ENCODE measurements around the gene CCDC57.

Gene CCDC57

GRCh38 chr17:82073446-82073845 lies 139.2 kb downstream of the CCDC57 start:
- no peak overlapping the region for H3K27ac ChIP-seq (ENCODE audit: low read depth, low read length)
- H2AFZ ChIP-seq (ENCODE audit: low read length, unreplicated experiment) = no peak overlapping the region
- no peak overlapping the region for H3K4me3 ChIP-seq (ENCODE audit: low read depth, low read length)
- H3K79me2 ChIP-seq (ENCODE audit: control insufficient read depth, insufficient read depth, low read length, unreplicated experiment) = no peaks in the 10 kb centered on the region
- no peaks in the 10 kb centered on the region for H3K27me3 ChIP-seq (ENCODE audit: insufficient read depth, low read length)
- no peaks in the 10 kb centered on the region for H3K36me3 ChIP-seq (ENCODE audit: insufficient read depth, low read length)
- H3K4me1 ChIP-seq (ENCODE audit: control insufficient read depth, insufficient read depth, low read length, unreplicated experiment) = no peaks in the 10 kb centered on the region

- Histone ChIP-seq H3K4me1 (ENCODE audit: control insufficient read depth, insufficient read depth, low read length, unreplicated experiment) (no peaks in the 10 kb centered on the region), H3K4me3 (ENCODE audit: low read depth, low read length) (no peak overlapping the region), H2AFZ (ENCODE audit: low read length, unreplicated experiment) (no peak overlapping the region), H3K27me3 (ENCODE audit: insufficient read depth, low read length) (no peaks in the 10 kb centered on the region), H3K79me2 (ENCODE audit: control insufficient read depth, insufficient read depth, low read length, unreplicated experiment) (no peaks in the 10 kb centered on the region), H3K36me3 (ENCODE audit: insufficient read depth, low read length) (no peaks in the 10 kb centered on the region), H3K27ac (ENCODE audit: low read depth, low read length) (no peak overlapping the region)
Measured at GRCh38 chr17:82072827-82073226, 139.8 kb downstream of the CCDC57 start.

- H3K27me3 ChIP-seq (ENCODE audit: insufficient read depth, low read length) = no peaks in the 10 kb centered on the region
- H3K36me3 ChIP-seq (ENCODE audit: insufficient read depth, low read length) = no peaks in the 10 kb centered on the region
- no peak overlapping the region for H2AFZ ChIP-seq (ENCODE audit: low read length, unreplicated experiment)
- no peak overlapping the region for H3K4me3 ChIP-seq (ENCODE audit: low read depth, low read length)
- peaks cover 5% of the 10 kb centered on the region for H3K4me1 ChIP-seq (ENCODE audit: control insufficient read depth, insufficient read depth, low read length, unreplicated experiment)
- peaks cover 6% of the 10 kb centered on the region for H3K79me2 ChIP-seq (ENCODE audit: control insufficient read depth, insufficient read depth, low read length, unreplicated experiment)
- H3K27ac ChIP-seq (ENCODE audit: low read depth, low read length) = no peak overlapping the region
Measured at GRCh38 chr17:82070611-82071010, 142.0 kb downstream of the CCDC57 start.

DNA sequence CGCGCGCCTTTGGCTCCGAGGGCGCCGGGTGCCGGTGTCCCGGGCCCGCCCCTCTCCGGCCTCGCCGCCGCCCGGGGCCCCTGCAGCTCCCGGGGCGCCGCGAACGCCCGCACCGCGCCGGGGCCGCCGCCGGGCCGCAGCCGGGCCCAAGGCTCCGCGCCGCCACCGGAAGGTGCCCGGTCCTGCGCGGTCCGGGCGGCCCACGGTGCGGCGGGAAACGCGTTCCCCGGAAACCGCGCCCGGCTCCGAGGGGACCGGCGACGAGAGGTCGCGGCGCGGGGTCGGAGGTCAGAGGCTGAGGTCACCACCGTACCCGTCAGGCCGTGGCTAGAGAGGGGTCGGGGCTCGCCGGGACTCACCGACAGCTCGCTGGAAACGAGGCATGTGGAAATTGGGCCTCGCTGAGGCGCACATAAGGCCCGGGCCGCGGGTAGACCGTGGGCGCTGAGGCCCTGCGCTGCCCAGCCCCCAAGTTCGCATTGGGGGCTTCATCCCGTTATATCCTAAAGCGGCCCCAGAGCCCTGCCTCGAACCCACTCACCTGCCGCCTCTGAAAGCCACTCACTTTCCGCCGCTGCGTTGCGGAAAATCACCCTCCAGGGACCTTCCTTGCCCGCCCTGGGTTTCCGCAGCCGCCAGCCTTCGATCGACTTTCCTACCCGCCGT lies 146.9 kb downstream of the CCDC57 start, which contains the start of gene DUS1L:
TSS of gene DUS1L (minus strand) at position 167 of the 666 bp plus-strand sequence. CDS start 745 bp downstream, outside the sequence.
- Histone ChIP-seq H3K4me1 (ENCODE audit: control insufficient read depth, insufficient read depth, low read length, unreplicated experiment) (peaks cover 11% of the 10 kb centered on the region), H3K36me3 (ENCODE audit: insufficient read depth, low read length) (no peaks in the 10 kb centered on the region), H3K27ac (ENCODE audit: low read depth, low read length) (no peak within 1 kb of the TSS), H2AFZ (ENCODE audit: low read length, unreplicated experiment) (peak within 1 kb of the TSS; percentile 93), H3K27me3 (ENCODE audit: insufficient read depth, low read length) (no peaks in the 10 kb centered on the region), H3K4me3 (ENCODE audit: low read depth, low read length) (peak within 1 kb of the TSS; percentile 95), H3K79me2 (ENCODE audit: control insufficient read depth, insufficient read depth, low read length, unreplicated experiment) (peaks cover 22% of the 10 kb centered on the region)

GRCh38 chr17:82065193-82065637 lies 147.4 kb downstream of the CCDC57 start:
- Histone ChIP-seq H3K27ac (ENCODE audit: low read depth, low read length) (no peak overlapping the region), H3K4me3 (ENCODE audit: low read depth, low read length) (peak overlapping the region; percentile 95), H2AFZ (ENCODE audit: low read length, unreplicated experiment) (no peak overlapping the region), H3K36me3 (ENCODE audit: insufficient read depth, low read length) (no peaks in the 10 kb centered on the region), H3K4me1 (ENCODE audit: control insufficient read depth, insufficient read depth, low read length, unreplicated experiment) (peaks cover 11% of the 10 kb centered on the region), H3K79me2 (ENCODE audit: control insufficient read depth, insufficient read depth, low read length, unreplicated experiment) (peaks cover 22% of the 10 kb centered on the region), H3K27me3 (ENCODE audit: insufficient read depth, low read length) (no peaks in the 10 kb centered on the region)

- Histone ChIP-seq H3K4me3 (ENCODE audit: low read depth, low read length) (peak overlapping the region; percentile 95), H3K36me3 (ENCODE audit: insufficient read depth, low read length) (no peaks in the 10 kb centered on the region), H3K79me2 (ENCODE audit: control insufficient read depth, insufficient read depth, low read length, unreplicated experiment) (peaks cover 22% of the 10 kb centered on the region), H3K4me1 (ENCODE audit: control insufficient read depth, insufficient read depth, low read length, unreplicated experiment) (peaks cover 11% of the 10 kb centered on the region), H3K27ac (ENCODE audit: low read depth, low read length) (no peak overlapping the region), H2AFZ (ENCODE audit: low read length, unreplicated experiment) (no peak overlapping the region), H3K27me3 (ENCODE audit: insufficient read depth, low read length) (no peaks in the 10 kb centered on the region)
Measured at GRCh38 chr17:82064433-82065192, 148.0 kb downstream of the CCDC57 start.

DNA sequence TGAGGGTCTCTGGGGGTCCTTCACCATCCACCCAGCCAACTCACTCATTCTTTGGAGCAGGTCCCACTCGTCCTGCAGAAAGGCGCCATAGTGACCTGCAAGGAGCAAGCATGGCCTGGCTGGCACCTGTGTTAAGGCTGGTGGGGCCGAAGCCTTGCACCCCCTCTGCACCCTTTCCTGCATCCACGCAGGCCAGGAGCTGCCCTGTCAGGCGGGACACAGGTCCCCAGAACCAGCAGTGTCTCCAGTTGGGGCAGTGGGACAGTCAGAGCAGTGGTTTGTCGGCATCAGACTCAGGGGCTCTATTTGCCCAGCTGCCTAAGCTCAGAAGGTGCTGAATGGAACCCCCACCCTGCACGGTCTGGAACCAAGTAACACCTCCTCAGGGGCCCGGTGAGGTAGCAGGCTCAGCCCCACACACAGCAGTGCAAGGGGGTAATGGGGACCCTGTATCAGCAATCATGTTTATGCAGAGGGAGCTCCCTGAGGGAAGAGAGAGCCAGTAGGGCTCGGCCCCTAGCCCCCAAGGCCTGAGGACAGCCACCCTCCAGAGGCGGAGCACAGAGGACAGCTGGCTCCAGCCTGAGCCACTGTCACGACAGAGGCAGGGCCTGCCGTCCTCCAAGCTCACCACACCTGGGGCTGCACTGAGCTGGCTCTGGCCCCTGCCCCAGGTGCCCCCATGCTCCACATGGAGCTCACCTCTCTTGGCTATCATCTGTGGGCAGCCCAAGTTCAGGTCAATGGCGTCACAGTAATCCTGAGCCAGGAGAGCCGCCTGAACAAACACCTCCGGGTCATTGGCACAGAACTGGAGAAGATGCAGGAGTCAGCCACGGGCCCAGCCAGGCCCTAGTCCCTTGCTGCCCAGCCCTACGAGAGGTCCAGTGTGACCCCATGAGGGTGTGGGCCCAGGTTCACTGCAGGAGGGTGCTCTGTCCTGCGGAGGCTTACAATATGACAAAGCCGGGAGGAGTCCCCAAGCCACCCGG lies 148.9 kb downstream of the CCDC57 start:
- no peaks in the 10 kb centered on the region for H3K36me3 ChIP-seq (ENCODE audit: insufficient read depth, low read length)
- peaks cover 11% of the 10 kb centered on the region for H3K4me1 ChIP-seq (ENCODE audit: control insufficient read depth, insufficient read depth, low read length, unreplicated experiment)
- H3K79me2 ChIP-seq (ENCODE audit: control insufficient read depth, insufficient read depth, low read length, unreplicated experiment) = peaks cover 22% of the 10 kb centered on the region
- peak overlapping the region; percentile 95; the same call in 1 of the 2 replicates for H3K4me3 ChIP-seq (ENCODE audit: low read depth, low read length)
- no peak overlapping the region for H2AFZ ChIP-seq (ENCODE audit: low read length, unreplicated experiment)
- no peak overlapping the region for H3K27ac ChIP-seq (ENCODE audit: low read depth, low read length)
- H3K27me3 ChIP-seq (ENCODE audit: insufficient read depth, low read length) = no peaks in the 10 kb centered on the region

DNA sequence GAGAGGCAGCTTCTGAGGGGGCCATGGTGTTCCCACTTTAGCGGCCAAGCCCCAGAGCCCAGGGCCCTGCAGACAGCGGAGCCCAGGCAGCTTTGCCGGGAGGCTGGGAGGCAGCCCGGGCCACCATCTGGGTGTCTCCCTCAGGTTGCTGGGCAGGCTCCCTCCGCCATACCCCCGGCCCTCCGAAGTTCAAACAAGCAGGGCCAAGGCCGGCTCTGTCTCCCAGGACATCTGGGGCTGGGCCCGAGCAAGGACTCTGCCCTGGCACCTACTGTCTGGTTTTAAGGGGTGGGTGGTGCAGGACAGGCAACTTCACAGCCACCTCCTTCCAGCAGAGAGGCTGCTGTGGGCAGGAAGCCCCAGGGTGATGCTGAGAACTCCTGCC lies 149.7 kb downstream of the CCDC57 start:
- H3K79me2 ChIP-seq (ENCODE audit: control insufficient read depth, insufficient read depth, low read length, unreplicated experiment) = peaks cover 22% of the 10 kb centered on the region
- H2AFZ ChIP-seq (ENCODE audit: low read length, unreplicated experiment) = no peak overlapping the region
- no peaks in the 10 kb centered on the region for H3K27me3 ChIP-seq (ENCODE audit: insufficient read depth, low read length)
- no peak overlapping the region for H3K27ac ChIP-seq (ENCODE audit: low read depth, low read length)
- no peak overlapping the region for H3K4me3 ChIP-seq (ENCODE audit: low read depth, low read length)
- peaks cover 11% of the 10 kb centered on the region for H3K4me1 ChIP-seq (ENCODE audit: control insufficient read depth, insufficient read depth, low read length, unreplicated experiment)
- no peaks in the 10 kb centered on the region for H3K36me3 ChIP-seq (ENCODE audit: insufficient read depth, low read length)

GRCh38 chr17:82062076-82062983 lies 150.3 kb downstream of the CCDC57 start:
- Histone ChIP-seq H2AFZ (ENCODE audit: low read length, unreplicated experiment) (no peak overlapping the region), H3K4me1 (ENCODE audit: control insufficient read depth, insufficient read depth, low read length, unreplicated experiment) (peaks cover 11% of the 10 kb centered on the region), H3K27me3 (ENCODE audit: insufficient read depth, low read length) (no peaks in the 10 kb centered on the region), H3K36me3 (ENCODE audit: insufficient read depth, low read length) (no peaks in the 10 kb centered on the region), H3K27ac (ENCODE audit: low read depth, low read length) (no peak overlapping the region), H3K4me3 (ENCODE audit: low read depth, low read length) (no peak overlapping the region), H3K79me2 (ENCODE audit: control insufficient read depth, insufficient read depth, low read length, unreplicated experiment) (peaks cover 22% of the 10 kb centered on the region)

Measured in ACC112 (cell line).